Astrocyte (in vitro differentiated cells and primary cell): ENCODE data around the gene PAK2. TPM values are rescaled to one million over a fixed set of nuclear protein-coding genes. Genes with fewer than 3 reads are reported as not detected.

ENCODE experiments used
- DNase-seq: peaks from one replicate; pipeline ENCODE4 v3.0.0-alpha.2; 2010; ENCODE audit warnings: low read depth
- FAIRE-seq: peaks from 2 replicates; lab custom pipeline; 2011; peaks lifted over from hg19 to GRCh38; lab: Jason Lieb, UNC
- H2AFZ ChIP-seq: 2 replicates; pipeline ENCODE4 v1.6.0; 2012; ENCODE audit warnings: low read depth, low read length, inconsistent platforms
- H3K27ac ChIP-seq: 2 replicates; pipeline ENCODE4 v1.5.1; 2011; ENCODE audit warnings: low read depth, low read length, inconsistent platforms
- H3K27me3 ChIP-seq: 2 replicates; pipeline ENCODE4 v1.6.0; 2011; ENCODE audit warnings: low read length, inconsistent platforms; ENCODE audit not compliant: insufficient read depth
- H3K36me3 ChIP-seq: 2 replicates; pipeline ENCODE4 v1.5.1; 2011; ENCODE audit warnings: low read length, inconsistent platforms; ENCODE audit not compliant: insufficient read depth
- H3K4me1 ChIP-seq: 2 replicates; pipeline ENCODE4 v1.5.1; 2011; ENCODE audit warnings: low read length, inconsistent platforms; ENCODE audit not compliant: insufficient read depth
- H3K4me2 ChIP-seq: 2 replicates; pipeline ENCODE4 v1.6.0; 2012; ENCODE audit warnings: low read length, inconsistent platforms
- H3K4me3 ChIP-seq: 2 replicates; pipeline ENCODE4 v1.5.1; 2011; ENCODE audit warnings: low read depth, mild to moderate bottlenecking, low read length, inconsistent platforms; ENCODE audit not compliant: insufficient read depth
- H3K79me2 ChIP-seq: 2 replicates; pipeline ENCODE4 v1.6.0; 2012; ENCODE audit warnings: mild to moderate bottlenecking, low read length, inconsistent platforms; ENCODE audit not compliant: insufficient read depth
- H3K9ac ChIP-seq: 2 replicates; pipeline ENCODE4 v1.6.0; 2012; ENCODE audit warnings: mild to moderate bottlenecking, low read length, inconsistent platforms
- H3K9me3 ChIP-seq: 2 replicates; pipeline ENCODE4 v1.5.1; 2012; ENCODE audit warnings: low read depth, mild to moderate bottlenecking, low read length, inconsistent platforms; ENCODE audit not compliant: insufficient read depth
- H4K20me1 ChIP-seq: 2 replicates; pipeline ENCODE4 v1.6.0; 2012; ENCODE audit warnings: low read length, inconsistent platforms; ENCODE audit not compliant: insufficient read depth
- H3K27ac Mint-ChIP-seq: one replicate; pipeline ENCODE4 v1.8.0; 2021; ENCODE audit warnings: mild to moderate bottlenecking, mixed read lengths; ENCODE audit not compliant: unreplicated experiment
- H3K27me3 Mint-ChIP-seq: one replicate; pipeline ENCODE4 v1.8.0; 2021; ENCODE audit warnings: low read depth, mixed read lengths; ENCODE audit not compliant: unreplicated experiment
- H3K36me3 Mint-ChIP-seq: one replicate; pipeline ENCODE4 v1.8.0; 2021; ENCODE audit warnings: low read depth, mixed read lengths; ENCODE audit not compliant: unreplicated experiment
- H3K4me1 Mint-ChIP-seq: one replicate; pipeline ENCODE4 v1.8.0; 2021; ENCODE audit warnings: low read depth, mixed read lengths; ENCODE audit not compliant: unreplicated experiment
- H3K4me3 Mint-ChIP-seq: one replicate; pipeline ENCODE4 v1.8.0; 2021; ENCODE audit warnings: mild to moderate bottlenecking, moderate library complexity, mixed read lengths; ENCODE audit not compliant: unreplicated experiment
- H3K9me3 Mint-ChIP-seq: one replicate; pipeline ENCODE4 v1.8.0; 2021; ENCODE audit warnings: mild to moderate bottlenecking, mixed read lengths; ENCODE audit not compliant: unreplicated experiment
- EZH2 ChIP-seq: IDR thresholded peaks from 2 replicates; pipeline ENCODE4 v1.6.1; 2012; ENCODE audit warnings: mild to moderate bottlenecking, low read length, inconsistent platforms; ENCODE audit not compliant: insufficient read depth
- total RNA-seq: library from RNA; stranded (reverse); gene quantifications from 2 replicates; pipeline ENCODE4 v1.2.1, GENCODE V29; 2021
- TF ChIP-seq, protein P1 (sequence below): IDR thresholded peaks from 2 replicates; pipeline ENCODE4 v1.5.1; 2011; ENCODE audit warnings: low read depth, mild to moderate bottlenecking, inconsistent platforms, low read length, moderate library complexity; ENCODE audit not compliant: insufficient read depth

PAK2 gene
- total RNA-seq, 1 donor from 2014 or later: 124 TPM

DNA sequence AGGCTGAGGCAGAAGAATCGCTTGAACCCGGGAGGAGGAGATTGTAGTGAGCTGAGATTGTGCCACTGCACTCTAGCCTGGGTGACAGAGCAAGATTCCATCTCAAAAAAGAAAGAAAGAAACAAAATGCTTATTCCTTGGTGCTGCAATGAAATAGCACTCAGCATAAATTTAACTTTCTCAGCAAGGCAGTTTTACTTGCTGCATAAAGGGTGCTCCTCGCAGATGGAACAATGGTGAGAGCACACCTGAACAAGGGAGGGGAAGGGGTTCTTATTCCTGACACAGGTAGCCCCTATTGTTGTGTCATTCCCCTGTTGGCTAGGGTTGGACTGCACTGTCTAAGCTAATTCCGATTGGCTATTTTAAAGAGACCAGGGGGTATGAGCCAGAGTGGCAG, 17.1 kb downstream of the PAK2 start:
- H3K4me1 Mint-ChIP-seq: peaks cover 23% of the 10 kb centered on the region
- Histone ChIP-seq H3K27ac (no peak overlapping the region), H3K36me3 (peaks cover 4% of the 10 kb centered on the region), H3K4me1 (no peaks in the 10 kb centered on the region), H3K9ac (no peak overlapping the region), H3K9me3 (peaks cover 5% of the 10 kb centered on the region), H2AFZ (no peak overlapping the region), H3K4me3 (no peak overlapping the region), H3K27me3 (no peaks in the 10 kb centered on the region), H3K4me2 (no peak overlapping the region), H3K79me2 (peaks cover 91% of the 10 kb centered on the region), H4K20me1 (peaks cover 69% of the 10 kb centered on the region)
- FAIRE-seq (no peak), DNase-seq (no peak)
- no peak overlapping the region for H3K4me3 Mint-ChIP-seq
- TF ChIP-seq EZH2: no peak
- TF ChIP-seq, protein P1, sequence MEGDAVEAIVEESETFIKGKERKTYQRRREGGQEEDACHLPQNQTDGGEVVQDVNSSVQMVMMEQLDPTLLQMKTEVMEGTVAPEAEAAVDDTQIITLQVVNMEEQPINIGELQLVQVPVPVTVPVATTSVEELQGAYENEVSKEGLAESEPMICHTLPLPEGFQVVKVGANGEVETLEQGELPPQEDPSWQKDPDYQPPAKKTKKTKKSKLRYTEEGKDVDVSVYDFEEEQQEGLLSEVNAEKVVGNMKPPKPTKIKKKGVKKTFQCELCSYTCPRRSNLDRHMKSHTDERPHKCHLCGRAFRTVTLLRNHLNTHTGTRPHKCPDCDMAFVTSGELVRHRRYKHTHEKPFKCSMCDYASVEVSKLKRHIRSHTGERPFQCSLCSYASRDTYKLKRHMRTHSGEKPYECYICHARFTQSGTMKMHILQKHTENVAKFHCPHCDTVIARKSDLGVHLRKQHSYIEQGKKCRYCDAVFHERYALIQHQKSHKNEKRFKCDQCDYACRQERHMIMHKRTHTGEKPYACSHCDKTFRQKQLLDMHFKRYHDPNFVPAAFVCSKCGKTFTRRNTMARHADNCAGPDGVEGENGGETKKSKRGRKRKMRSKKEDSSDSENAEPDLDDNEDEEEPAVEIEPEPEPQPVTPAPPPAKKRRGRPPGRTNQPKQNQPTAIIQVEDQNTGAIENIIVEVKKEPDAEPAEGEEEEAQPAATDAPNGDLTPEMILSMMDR: no peak
- H3K27me3 Mint-ChIP-seq: no peaks in the 10 kb centered on the region
- peaks cover 14% of the 10 kb centered on the region for H3K36me3 Mint-ChIP-seq
- peaks cover 12% of the 10 kb centered on the region for H3K9me3 Mint-ChIP-seq
- no peak overlapping the region for H3K27ac Mint-ChIP-seq

DNA sequence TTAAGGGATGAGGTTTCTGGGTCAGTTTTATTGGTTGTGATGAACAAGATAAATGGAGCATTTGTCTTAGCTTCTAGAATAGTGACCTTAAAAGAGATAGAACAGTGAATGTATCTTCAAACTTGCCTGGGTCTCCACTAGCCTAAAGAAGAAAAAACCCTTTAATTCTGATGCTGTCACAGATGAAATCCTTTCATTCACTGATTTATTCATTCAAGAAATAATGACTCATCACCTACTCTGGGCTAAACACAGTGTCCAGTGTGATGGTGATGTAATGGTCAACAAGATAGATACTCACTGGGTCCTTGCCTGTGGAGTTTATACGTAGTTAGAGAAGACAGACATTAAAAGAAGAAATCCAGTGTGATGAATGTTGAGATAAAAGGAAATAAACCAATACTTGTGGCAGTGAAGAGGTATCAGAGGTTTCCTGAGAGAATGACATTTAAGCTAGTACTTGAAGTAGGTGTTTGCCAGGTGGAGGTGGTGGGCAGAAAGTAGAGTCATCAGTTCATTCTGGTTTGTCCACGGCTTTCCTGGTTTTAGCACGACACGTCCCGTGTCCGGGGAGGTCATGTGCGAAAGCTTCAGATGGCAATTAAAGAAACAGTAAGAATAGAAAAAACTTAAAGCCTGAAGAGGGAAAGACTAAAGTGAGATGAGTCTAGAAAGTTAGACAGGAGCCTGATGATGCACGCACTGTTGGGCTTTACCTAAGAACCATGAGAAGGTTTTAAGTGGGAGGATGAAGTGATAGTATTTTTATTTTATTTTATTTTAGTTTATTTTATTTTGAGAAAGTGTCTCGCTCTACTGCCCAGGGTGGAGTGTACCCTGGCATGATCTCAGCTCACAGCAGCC, 18.5 kb downstream of the PAK2 start:
- Histone ChIP-seq H3K4me2 (no peak overlapping the region), H3K4me3 (no peak overlapping the region), H3K9me3 (peaks cover 5% of the 10 kb centered on the region), H3K36me3 (peaks cover 4% of the 10 kb centered on the region), H4K20me1 (peaks cover 67% of the 10 kb centered on the region), H3K27ac (peak overlapping the region; percentile 58), H3K79me2 (peaks cover 82% of the 10 kb centered on the region), H3K4me1 (no peaks in the 10 kb centered on the region), H3K27me3 (no peaks in the 10 kb centered on the region), H3K9ac (no peak overlapping the region), H2AFZ (no peak overlapping the region)
- Mint-ChIP-seq H3K4me3 (no peak overlapping the region), H3K27ac (peak overlapping the region; percentile 90), H3K27me3 (no peaks in the 10 kb centered on the region), H3K9me3 (peaks cover 14% of the 10 kb centered on the region), H3K4me1 (peaks cover 23% of the 10 kb centered on the region), H3K36me3 (peaks cover 18% of the 10 kb centered on the region)
- FAIRE-seq: peak; percentile 50
- TF ChIP-seq, protein P1: no peak
- no peak for TF ChIP-seq EZH2
- DNase-seq: peak; percentile 81

DNA sequence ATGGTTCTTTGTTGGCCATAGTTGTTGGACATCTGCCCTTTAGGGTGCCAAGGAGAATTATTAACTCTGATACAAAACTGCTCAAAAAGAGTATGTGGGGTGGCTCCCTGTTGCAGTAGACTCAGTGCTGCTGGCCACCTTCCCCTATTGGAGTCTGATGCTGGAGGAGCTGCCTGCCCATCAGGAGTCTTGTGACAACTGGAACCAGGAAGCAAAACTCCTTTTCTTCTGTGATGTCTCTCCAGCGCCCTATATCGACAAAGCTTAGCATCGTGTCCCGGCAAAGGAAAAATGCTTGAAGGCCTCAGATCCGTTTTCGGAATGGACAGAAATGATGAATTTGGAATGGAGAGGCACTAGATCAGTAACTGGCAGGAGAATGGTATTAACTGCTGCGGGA, 23.5 kb downstream of the PAK2 start:
- H3K79me2 ChIP-seq: peaks cover 70% of the 10 kb centered on the region
- no peaks in the 10 kb centered on the region for H3K9me3 ChIP-seq
- H3K4me2 ChIP-seq: no peak overlapping the region
- H3K4me3 ChIP-seq: no peak overlapping the region
- Mint-ChIP-seq H3K9me3 (peaks cover 2% of the 10 kb centered on the region), H3K27ac (no peak overlapping the region), H3K27me3 (no peaks in the 10 kb centered on the region), H3K4me3 (no peak overlapping the region), H3K36me3 (peaks cover 7% of the 10 kb centered on the region), H3K4me1 (peaks cover 2% of the 10 kb centered on the region)
- no peak overlapping the region for H2AFZ ChIP-seq
- H3K4me1 ChIP-seq: no peaks in the 10 kb centered on the region
- FAIRE-seq: no peak
- no peak for DNase-seq
- TF ChIP-seq, protein P1: no peak
- no peak for TF ChIP-seq EZH2
- no peak overlapping the region for H3K27ac ChIP-seq
- no peak overlapping the region for H3K9ac ChIP-seq
- no peaks in the 10 kb centered on the region for H3K36me3 ChIP-seq
- peaks cover 51% of the 10 kb centered on the region for H4K20me1 ChIP-seq
- H3K27me3 ChIP-seq: no peaks in the 10 kb centered on the region
